ENCODE results near the gene JOSD2. TPM values are rescaled to one million over a fixed set of nuclear protein-coding genes. Genes with fewer than 3 reads are reported as not detected.

JOSD2 gene
- total RNA-seq, 2 donors from 2014 or later: 12.1 to 13.7 TPM

DNA sequence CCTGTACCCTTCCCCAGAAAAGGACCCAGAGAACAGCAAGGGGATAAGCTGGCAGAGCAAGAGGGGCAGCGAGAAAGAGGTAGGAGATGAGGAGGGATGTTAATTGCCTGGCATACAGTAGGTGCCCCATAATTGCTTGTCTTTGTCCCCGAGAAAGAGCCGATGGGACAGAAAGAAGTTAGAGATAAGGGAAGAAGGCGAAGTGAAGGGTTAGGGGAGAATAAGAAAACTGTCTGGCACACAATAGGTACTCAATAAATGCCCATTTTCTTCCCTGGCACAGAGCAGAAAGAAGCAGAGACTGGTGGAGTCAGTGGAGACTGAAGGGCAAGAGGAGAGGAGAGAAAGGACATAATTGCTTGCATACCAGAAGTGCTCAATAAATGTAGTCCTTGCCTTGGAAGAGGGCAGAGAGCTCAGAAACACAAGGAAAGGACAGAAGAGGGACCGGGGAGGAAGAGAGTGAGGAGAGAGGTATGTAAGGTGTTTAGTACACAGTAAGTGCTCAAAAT is 15.9 kb downstream of the JOSD2 start:
- H3K27ac Mint-ChIP-seq: no peak overlapping the region
- no peak overlapping the region for H3K4me3 Mint-ChIP-seq
- H3K27me3 ChIP-seq (ENCODE audit: control insufficient read depth, insufficient read depth, low read length, poor library complexity, severe bottlenecking): peaks cover 54% of the 10 kb centered on the region
- H3K9me3 ChIP-seq (ENCODE audit: control insufficient read depth, low read length): peaks cover 34% of the 10 kb centered on the region
- no peaks in the 10 kb centered on the region for H3K4me1 ChIP-seq (ENCODE audit: control insufficient read depth, insufficient read depth, low read length)
- no peak overlapping the region for H3K27ac ChIP-seq (ENCODE audit: low read depth, low read length)
- peaks cover 3% of the 10 kb centered on the region for H3K9me3 Mint-ChIP-seq
- DNase-seq: no peak
- TF ChIP-seq, protein P1, sequence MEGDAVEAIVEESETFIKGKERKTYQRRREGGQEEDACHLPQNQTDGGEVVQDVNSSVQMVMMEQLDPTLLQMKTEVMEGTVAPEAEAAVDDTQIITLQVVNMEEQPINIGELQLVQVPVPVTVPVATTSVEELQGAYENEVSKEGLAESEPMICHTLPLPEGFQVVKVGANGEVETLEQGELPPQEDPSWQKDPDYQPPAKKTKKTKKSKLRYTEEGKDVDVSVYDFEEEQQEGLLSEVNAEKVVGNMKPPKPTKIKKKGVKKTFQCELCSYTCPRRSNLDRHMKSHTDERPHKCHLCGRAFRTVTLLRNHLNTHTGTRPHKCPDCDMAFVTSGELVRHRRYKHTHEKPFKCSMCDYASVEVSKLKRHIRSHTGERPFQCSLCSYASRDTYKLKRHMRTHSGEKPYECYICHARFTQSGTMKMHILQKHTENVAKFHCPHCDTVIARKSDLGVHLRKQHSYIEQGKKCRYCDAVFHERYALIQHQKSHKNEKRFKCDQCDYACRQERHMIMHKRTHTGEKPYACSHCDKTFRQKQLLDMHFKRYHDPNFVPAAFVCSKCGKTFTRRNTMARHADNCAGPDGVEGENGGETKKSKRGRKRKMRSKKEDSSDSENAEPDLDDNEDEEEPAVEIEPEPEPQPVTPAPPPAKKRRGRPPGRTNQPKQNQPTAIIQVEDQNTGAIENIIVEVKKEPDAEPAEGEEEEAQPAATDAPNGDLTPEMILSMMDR (conservative IDR thresholded peaks at IDR 0.05): no peak
- H3K27me3 Mint-ChIP-seq (ENCODE audit: insufficient read depth): peaks cover 59% of the 10 kb centered on the region
- 88 to 91% methylated on average over 4 to 5 of the region's 5 CpGs for WGBS, 2 experiments (ENCODE audit: insufficient coverage in 1 of 2, insufficient read length in 1 of 2)
- no peak overlapping the region for H3K4me3 ChIP-seq (ENCODE audit: low read length)
- H3K4me1 Mint-ChIP-seq: no peaks in the 10 kb centered on the region
- H3K36me3 Mint-ChIP-seq (ENCODE audit: low read depth): peaks cover 8% of the 10 kb centered on the region
- no peaks in the 10 kb centered on the region for H3K36me3 ChIP-seq (ENCODE audit: control insufficient read depth, insufficient read depth, low read length)
- H3K9ac ChIP-seq (ENCODE audit: extremely low read depth, low read length, poor library complexity, severe bottlenecking): no peak overlapping the region

DNA sequence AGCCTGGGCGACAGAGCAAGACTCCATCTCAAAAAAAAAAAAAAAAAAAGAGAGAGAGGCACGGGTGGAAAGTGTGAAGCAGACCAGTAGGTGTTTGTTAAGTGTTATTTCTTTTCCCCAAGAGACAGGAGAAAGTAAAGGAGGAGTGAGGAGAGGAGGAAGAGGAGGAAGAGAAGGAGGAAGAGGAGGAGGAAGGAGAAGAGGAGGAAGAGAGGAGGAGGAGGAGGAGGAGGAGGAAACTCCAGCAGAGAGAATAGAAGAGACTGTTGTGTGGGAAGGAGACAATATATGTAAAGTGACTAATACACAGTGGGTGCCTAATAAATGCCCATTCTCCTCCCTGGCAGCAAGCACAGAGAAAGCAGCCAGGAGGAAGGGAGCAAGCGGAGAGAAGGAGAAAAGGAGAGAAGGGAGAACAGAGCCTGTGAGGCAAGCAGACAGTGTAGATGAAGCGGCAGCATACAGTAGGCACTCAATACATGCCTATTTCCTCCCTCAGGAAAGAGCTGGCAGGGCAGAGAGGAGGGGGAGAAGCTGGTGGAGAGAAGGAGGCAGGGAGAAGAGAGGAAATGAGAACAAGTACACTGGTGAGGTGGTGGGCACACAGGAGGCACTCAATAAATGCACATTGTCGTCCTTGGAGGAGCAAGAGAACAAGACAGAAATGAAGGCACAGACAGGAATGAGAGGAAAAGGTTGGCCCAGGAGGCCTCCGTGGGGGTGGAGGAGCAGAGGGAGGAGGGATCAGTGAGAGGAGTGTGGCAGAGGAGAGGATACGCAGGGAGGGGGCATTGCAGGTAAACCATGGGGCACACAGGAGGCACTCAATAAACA is 16.6 kb downstream of the JOSD2 start:
- 65 to 72% methylated on average over 3 to 6 of the region's 7 CpGs for WGBS, 2 experiments (ENCODE audit: insufficient coverage in 1 of 2, insufficient read length in 1 of 2)
- H3K36me3 Mint-ChIP-seq (ENCODE audit: low read depth): peaks cover 10% of the 10 kb centered on the region
- no peaks in the 10 kb centered on the region for H3K36me3 ChIP-seq (ENCODE audit: control insufficient read depth, insufficient read depth, low read length)
- peaks cover 65% of the 10 kb centered on the region for H3K27me3 Mint-ChIP-seq (ENCODE audit: insufficient read depth)
- peaks cover 3% of the 10 kb centered on the region for H3K9me3 Mint-ChIP-seq
- no peaks in the 10 kb centered on the region for H3K4me1 Mint-ChIP-seq
- TF ChIP-seq, protein P1 (conservative IDR thresholded peaks at IDR 0.05): no peak
- H3K4me1 ChIP-seq (ENCODE audit: control insufficient read depth, insufficient read depth, low read length): no peaks in the 10 kb centered on the region
- H3K27ac ChIP-seq (ENCODE audit: low read depth, low read length): no peak overlapping the region
- H3K4me3 Mint-ChIP-seq: no peak overlapping the region
- DNase-seq: no peak
- H3K27ac Mint-ChIP-seq: no peak overlapping the region
- H3K9ac ChIP-seq (ENCODE audit: extremely low read depth, low read length, poor library complexity, severe bottlenecking): no peak overlapping the region
- H3K27me3 ChIP-seq (ENCODE audit: control insufficient read depth, insufficient read depth, low read length, poor library complexity, severe bottlenecking): peaks cover 47% of the 10 kb centered on the region
- peaks cover 28% of the 10 kb centered on the region for H3K9me3 ChIP-seq (ENCODE audit: control insufficient read depth, low read length)
- H3K4me3 ChIP-seq (ENCODE audit: low read length): no peak overlapping the region

DNA sequence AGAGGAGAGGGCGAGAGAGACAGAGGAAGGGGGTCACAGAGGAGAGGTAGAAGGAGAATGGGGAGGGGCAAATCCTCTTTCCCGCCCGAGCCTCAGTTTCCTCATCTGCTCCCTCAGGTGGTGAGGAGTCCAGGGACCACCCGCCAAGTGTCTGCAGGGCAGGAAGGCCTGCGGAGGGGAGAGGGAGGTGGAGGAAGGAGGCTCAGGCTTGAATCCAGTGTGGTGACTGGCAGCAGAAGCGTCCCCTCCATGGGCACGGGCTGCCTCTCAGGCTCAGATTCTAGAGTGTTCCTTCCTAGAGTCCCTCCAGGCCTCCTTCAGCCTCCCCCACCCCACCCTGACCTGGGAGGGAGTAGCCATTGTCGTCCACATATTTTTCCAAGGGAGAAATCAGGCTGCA is 17.8 kb downstream of the JOSD2 start:
- no peak for DNase-seq
- Histone ChIP-seq H3K4me1 (ENCODE audit: control insufficient read depth, insufficient read depth, low read length) (no peaks in the 10 kb centered on the region), H3K9ac (ENCODE audit: extremely low read depth, low read length, poor library complexity, severe bottlenecking) (no peak overlapping the region), H3K36me3 (ENCODE audit: control insufficient read depth, insufficient read depth, low read length) (no peaks in the 10 kb centered on the region), H3K27ac (ENCODE audit: low read depth, low read length) (no peak overlapping the region), H3K9me3 (ENCODE audit: control insufficient read depth, low read length) (peaks cover 16% of the 10 kb centered on the region), H3K27me3 (ENCODE audit: control insufficient read depth, insufficient read depth, low read length, poor library complexity, severe bottlenecking) (peaks cover 35% of the 10 kb centered on the region), H3K4me3 (ENCODE audit: low read length) (no peak overlapping the region)
- Mint-ChIP-seq H3K9me3 (peaks cover 3% of the 10 kb centered on the region), H3K4me3 (no peak overlapping the region), H3K36me3 (ENCODE audit: low read depth) (peaks cover 10% of the 10 kb centered on the region), H3K27ac (no peak overlapping the region), H3K27me3 (ENCODE audit: insufficient read depth) (peaks cover 77% of the 10 kb centered on the region), H3K4me1 (no peaks in the 10 kb centered on the region)
- TF ChIP-seq, protein P1 (conservative IDR thresholded peaks at IDR 0.05): no peak
- WGBS, 2 experiments (ENCODE audit: insufficient coverage in 1 of 2, insufficient read length in 1 of 2): 72 to 74% methylated on average over 4 to 8 of the region's 8 CpGs
